ENCODE data around the gene CLCN7.

CLCN7 gene

DNA sequence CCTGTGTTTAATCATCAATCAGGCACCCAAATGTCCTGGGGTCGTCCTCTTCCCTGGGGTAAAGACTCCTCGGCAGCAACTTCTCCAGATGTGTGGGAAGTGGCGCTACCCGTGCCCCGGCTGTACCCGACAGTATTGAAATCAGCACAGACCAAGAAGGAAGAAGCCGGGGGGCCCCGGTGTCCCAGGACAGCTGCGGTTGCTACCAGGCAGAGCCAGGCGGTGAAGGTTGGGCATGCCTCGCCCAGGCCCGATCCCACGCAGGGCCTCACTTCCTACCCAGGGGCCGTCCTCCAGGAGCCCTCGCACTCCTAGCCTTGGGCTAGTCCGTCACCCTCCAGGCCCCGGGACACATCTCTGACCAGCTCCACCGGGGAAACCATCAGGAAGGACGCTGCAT is 21.5 kb downstream of the CLCN7 start:
- Mint-ChIP-seq H3K36me3 (ENCODE audit: low read depth) (peaks cover 61% of the 10 kb centered on the region), H3K4me1 (ENCODE audit: low read depth) (peaks cover 2% of the 10 kb centered on the region), H3K27me3 (no peaks in the 10 kb centered on the region), H3K9me3 (no peaks in the 10 kb centered on the region), H3K4me3 (no peak overlapping the region), H3K27ac (no peak overlapping the region)
- DNase-seq, result no peak

DNA sequence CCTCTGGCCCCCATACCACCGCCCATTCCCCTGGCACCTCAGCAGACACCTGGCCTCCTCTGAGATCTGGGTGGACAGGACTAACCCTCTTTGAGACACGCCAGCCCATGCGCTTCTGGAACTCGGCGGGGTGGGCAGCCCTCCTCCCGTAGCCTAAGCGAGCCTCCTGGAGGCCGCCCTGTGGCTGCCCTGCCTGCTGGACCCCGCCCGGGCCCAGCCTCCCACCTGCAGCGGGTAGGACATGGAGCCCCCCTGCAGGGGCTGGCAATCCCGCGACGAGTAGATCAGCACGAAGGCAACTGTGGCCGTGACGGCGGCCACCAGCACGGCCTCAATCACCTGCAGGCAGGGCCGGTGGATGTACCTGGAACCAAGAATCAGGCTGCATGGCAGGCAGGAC is 22.3 kb downstream of the CLCN7 start:
- Mint-ChIP-seq H3K27ac (no peak overlapping the region), H3K27me3 (no peaks in the 10 kb centered on the region), H3K9me3 (no peaks in the 10 kb centered on the region), H3K36me3 (ENCODE audit: low read depth) (peaks cover 63% of the 10 kb centered on the region), H3K4me3 (no peak overlapping the region), H3K4me1 (ENCODE audit: low read depth) (no peaks in the 10 kb centered on the region)
- no peak for DNase-seq

DNA sequence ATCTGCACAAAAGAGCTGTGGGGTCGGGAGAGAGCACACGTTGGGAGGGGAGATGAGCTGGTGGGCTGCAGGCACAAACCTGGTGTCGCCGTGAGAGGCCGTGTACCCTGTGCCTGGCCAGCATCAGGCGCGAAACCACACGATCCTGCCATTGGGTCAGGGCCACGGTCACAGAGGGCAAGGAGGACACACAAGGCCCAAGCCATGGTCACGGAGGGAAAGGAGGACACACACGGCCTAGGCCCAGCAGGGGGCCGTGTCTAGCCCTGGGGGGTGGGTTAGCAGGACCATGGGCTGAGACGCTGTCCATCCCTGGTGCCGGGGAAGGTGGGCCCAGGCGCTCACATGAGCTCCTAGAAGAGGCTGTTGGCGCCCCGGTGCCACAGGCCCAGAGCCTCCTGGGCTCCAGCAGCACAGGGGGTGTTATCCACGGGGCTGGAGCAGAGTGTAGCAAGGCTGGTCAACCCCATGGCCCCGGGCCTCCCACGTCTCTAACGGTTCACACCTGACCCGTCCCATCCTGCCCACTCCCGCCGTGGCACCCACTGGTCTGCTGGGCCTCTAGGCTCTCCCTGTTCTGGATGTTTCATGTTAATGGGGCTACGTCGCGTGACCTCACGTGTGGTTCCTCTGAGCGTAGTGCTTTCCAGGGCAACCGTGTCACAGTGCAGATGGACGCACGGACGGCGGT is 23.0 kb downstream of the CLCN7 start:
- Mint-ChIP-seq H3K9me3 (no peaks in the 10 kb centered on the region), H3K4me3 (no peak overlapping the region)

DNA sequence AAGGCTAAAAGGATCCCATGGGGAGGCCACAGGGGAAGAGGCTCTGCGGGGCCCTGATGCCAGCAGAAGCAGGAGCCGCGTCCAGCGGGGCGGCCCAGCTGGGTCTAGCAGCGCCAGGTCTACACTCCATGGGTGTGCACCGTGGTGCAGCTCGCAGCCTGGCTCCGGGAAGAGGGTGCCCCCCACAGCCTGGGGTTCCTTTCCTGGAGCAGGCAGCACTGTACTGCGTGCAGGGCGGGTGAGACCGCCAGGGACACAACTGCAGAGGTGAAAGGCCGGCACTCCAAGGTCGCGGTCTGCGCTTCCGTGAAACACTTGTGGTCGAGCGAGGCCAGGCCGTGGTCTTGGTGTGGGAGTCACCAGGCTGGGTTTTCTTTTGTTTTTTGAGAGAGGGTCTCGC is 24.0 kb downstream of the CLCN7 start:
- H3K36me3 Mint-ChIP-seq (ENCODE audit: low read depth), result peaks cover 64% of the 10 kb centered on the region
- H3K9me3 Mint-ChIP-seq, result no peaks in the 10 kb centered on the region
- H3K27ac Mint-ChIP-seq, result no peak overlapping the region
- no peaks in the 10 kb centered on the region for H3K27me3 Mint-ChIP-seq
- no peaks in the 10 kb centered on the region for H3K4me1 Mint-ChIP-seq (ENCODE audit: low read depth)
- DNase-seq, result no peak
- H3K4me3 Mint-ChIP-seq, result no peak overlapping the region

More for the DNA sequence above, 23.0 kb downstream of the CLCN7 start:
- DNase-seq, result no peak
- H3K27ac Mint-ChIP-seq, result peak overlapping the region; percentile 26
- H3K4me1 Mint-ChIP-seq (ENCODE audit: low read depth), result no peaks in the 10 kb centered on the region
- no peaks in the 10 kb centered on the region for H3K27me3 Mint-ChIP-seq
- H3K36me3 Mint-ChIP-seq (ENCODE audit: low read depth), result peaks cover 63% of the 10 kb centered on the region

DNA sequence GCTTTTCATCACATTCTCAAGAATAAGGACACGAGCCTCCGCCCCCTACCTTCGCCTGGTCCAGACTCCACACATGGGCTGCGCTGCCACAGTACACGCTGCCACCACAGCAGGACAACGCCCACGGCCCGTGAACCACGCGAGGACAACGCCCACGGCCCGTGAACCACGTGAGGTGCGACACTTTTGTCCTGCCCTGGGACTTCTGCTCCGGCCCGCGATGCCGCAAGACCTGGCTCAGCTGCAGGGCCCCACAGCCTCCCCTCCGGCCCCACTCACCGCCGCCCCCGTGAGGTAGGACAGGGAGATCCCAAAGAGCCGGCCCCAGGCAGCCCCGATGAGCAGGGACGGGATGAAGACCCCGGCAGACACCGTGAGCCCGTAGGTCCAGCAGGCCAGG is 24.6 kb downstream of the CLCN7 start:
- H3K36me3 Mint-ChIP-seq (ENCODE audit: low read depth), result peaks cover 64% of the 10 kb centered on the region
- H3K4me3 Mint-ChIP-seq, result no peak overlapping the region
- no peaks in the 10 kb centered on the region for H3K27me3 Mint-ChIP-seq
- no peak overlapping the region for H3K27ac Mint-ChIP-seq
- no peaks in the 10 kb centered on the region for H3K9me3 Mint-ChIP-seq
- H3K4me1 Mint-ChIP-seq (ENCODE audit: low read depth), result no peaks in the 10 kb centered on the region
- DNase-seq, result no peak

DNA sequence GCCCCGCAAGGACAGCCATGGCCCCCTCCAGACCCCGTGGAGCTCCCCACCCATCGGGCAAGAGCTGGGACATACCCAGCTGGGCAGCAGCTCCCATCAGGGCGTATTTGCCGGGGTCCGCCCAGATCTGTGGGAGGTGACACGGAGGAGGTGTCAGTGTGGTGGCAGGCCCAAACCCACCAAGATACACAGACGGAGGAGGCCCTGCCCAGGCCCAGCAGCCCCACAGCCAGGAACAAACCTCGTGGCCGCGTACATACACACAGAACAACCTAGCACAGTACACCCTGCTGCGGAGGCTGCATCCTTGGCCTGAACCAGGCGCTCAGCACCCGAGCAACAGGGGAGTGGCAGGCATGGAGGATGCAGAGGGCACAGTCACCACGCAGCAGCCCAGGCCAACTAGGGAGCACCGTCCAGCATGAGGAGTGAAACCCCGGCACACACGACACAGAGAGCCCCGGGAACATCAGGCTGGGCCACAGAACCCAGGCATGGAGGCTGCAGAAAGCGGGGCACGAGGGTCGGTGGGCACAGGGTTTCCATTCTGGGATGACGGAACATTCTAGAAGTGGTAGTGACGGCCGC is 25.5 kb downstream of the CLCN7 start:
- no peak overlapping the region for H3K4me3 Mint-ChIP-seq
- DNase-seq, result no peak
- peaks cover 60% of the 10 kb centered on the region for H3K36me3 Mint-ChIP-seq (ENCODE audit: low read depth)
- H3K27me3 Mint-ChIP-seq, result no peaks in the 10 kb centered on the region
- H3K27ac Mint-ChIP-seq, result no peak overlapping the region
- no peaks in the 10 kb centered on the region for H3K9me3 Mint-ChIP-seq
- no peaks in the 10 kb centered on the region for H3K4me1 Mint-ChIP-seq (ENCODE audit: low read depth)

DNA sequence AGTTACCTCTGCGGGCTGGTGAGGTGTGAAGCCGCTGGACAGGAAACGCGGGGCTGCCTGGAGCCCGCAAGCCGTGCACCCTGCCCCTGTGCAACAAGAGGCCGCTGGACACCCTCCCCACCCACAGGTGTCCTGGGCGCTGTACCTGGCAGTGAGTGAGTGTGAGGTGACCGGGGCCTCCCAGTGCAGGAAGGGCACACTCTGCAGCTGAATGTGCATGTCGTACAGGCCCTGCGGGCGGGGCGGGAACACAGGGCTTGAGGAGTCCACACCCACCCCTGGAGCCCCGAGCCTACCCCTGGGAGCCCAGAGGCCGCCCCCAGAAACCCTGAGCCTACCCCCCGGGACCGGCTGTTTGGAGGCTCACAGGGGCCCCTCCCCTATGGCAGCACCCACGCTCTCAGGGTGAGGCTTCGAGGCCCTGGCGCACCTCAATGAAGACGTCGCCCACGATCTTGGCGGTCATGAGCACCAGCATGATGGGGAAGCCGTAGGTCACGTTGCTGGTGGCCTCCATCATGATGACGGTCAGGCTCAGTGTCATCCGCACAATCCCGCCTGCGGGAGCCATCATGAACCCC is 26.2 kb downstream of the CLCN7 start:
- Mint-ChIP-seq H3K36me3 (ENCODE audit: low read depth) (peaks cover 55% of the 10 kb centered on the region), H3K4me3 (no peak overlapping the region), H3K9me3 (no peaks in the 10 kb centered on the region), H3K4me1 (ENCODE audit: low read depth) (no peaks in the 10 kb centered on the region), H3K27ac (no peak overlapping the region), H3K27me3 (no peaks in the 10 kb centered on the region)
- no peak for DNase-seq

DNA sequence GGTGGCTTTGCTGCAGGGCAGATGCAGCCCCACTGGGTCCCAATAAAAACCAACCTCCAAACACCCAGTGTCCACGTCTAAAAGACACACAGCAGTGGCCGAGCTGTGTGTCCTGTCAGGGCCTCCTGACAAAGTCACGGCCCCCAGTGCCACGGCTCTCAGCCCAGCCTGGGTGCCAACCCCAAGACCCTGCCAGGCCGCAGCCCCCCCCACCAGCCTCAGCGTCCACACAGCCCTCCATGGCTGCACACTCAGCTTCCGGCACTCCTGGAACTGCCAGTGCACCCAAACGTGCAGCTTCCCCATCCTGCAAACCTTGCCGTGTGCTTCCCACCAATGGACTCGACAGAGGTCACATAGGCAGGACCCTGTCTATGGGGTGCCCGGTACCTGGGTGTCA is 26.9 kb downstream of the CLCN7 start:
- no peaks in the 10 kb centered on the region for H3K9me3 Mint-ChIP-seq
- H3K27ac Mint-ChIP-seq, result no peak overlapping the region
- H3K36me3 Mint-ChIP-seq (ENCODE audit: low read depth), result peaks cover 48% of the 10 kb centered on the region
- no peaks in the 10 kb centered on the region for H3K27me3 Mint-ChIP-seq
- no peaks in the 10 kb centered on the region for H3K4me1 Mint-ChIP-seq (ENCODE audit: low read depth)
- H3K4me3 Mint-ChIP-seq, result no peak overlapping the region
- no peak for DNase-seq

DNA sequence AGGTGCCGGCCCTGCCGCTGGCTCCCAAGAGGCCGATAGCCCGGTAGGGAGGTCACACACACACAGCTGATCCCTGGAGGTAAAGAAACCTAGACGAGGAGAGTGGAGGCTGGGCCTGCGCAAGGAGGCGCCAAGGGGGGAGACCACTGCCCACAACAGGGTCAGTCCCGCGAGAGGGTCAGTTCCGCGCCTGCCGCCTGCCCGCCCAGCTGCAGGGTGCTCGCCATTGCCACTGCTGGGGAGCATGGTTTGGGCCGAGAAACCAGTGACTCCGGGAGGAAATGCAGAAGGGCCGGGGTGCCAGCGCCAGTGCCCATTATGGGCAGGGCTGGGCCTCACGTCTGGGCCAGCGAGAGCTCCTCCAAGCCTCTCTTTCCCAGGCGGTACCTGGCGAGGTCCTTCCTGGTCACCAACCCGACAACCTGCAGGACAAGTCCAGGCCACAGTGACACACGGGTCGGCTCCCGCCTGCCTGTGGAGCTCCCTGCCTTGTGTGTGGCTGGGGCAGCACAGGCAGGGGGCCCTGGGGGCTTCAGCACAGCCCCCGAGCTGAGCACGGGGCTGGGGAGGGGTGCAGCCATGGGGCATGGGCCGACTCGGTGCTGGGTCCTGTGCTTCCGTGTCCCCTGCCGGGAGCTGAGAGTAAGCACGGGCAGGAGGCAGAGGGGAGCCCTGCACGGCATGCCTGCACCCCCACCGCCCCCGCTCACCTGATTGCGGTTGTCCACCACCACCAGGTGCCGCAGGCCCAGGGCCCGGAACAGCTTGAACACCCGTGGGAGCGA is 28.3 kb downstream of the CLCN7 start:
- Mint-ChIP-seq H3K36me3 (ENCODE audit: low read depth) (peaks cover 37% of the 10 kb centered on the region), H3K27me3 (no peaks in the 10 kb centered on the region), H3K27ac (no peak overlapping the region), H3K4me3 (no peak overlapping the region), H3K9me3 (no peaks in the 10 kb centered on the region), H3K4me1 (ENCODE audit: low read depth) (no peaks in the 10 kb centered on the region)
- no peak for DNase-seq

DNA sequence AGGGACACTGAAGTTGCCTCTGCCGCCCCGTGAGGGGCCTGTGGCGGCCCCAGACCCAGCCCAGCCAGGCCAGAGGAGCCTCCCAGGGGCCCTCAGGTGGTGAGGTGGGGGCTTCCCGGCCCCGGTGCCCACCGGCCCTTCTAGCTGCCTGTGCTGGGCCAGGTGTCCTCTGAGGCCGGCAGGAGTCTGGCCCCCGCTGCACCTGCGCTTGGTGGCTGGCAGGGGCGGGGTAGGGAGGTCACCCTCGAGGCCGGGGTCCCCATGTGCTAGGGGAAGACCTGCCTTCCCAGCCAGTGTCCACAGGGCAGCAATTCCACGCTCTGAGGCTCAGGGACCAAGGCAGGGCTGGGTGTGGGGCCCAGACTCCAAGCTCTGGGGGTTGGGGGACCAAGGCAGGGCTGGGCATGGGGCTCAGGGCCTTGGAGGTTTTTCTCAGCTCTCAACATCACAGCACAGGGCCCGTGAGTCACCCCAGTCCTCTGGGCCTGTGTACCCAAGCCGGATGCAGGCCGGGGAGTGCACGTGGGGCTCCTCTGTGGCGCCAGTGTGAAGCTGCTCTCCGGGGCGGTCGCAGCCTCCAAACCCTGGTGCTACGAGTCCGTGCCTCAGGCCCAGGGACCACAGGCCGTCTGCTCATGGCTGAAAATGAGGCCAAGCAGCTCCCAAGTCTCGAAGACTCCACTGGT is 29.2 kb downstream of the CLCN7 start:
- no peak for DNase-seq
- no peaks in the 10 kb centered on the region for H3K4me1 Mint-ChIP-seq (ENCODE audit: low read depth)
- no peak overlapping the region for H3K27ac Mint-ChIP-seq
- H3K4me3 Mint-ChIP-seq, result no peak overlapping the region
- no peaks in the 10 kb centered on the region for H3K27me3 Mint-ChIP-seq
- no peaks in the 10 kb centered on the region for H3K9me3 Mint-ChIP-seq
- H3K36me3 Mint-ChIP-seq (ENCODE audit: low read depth), result peaks cover 32% of the 10 kb centered on the region

DNA sequence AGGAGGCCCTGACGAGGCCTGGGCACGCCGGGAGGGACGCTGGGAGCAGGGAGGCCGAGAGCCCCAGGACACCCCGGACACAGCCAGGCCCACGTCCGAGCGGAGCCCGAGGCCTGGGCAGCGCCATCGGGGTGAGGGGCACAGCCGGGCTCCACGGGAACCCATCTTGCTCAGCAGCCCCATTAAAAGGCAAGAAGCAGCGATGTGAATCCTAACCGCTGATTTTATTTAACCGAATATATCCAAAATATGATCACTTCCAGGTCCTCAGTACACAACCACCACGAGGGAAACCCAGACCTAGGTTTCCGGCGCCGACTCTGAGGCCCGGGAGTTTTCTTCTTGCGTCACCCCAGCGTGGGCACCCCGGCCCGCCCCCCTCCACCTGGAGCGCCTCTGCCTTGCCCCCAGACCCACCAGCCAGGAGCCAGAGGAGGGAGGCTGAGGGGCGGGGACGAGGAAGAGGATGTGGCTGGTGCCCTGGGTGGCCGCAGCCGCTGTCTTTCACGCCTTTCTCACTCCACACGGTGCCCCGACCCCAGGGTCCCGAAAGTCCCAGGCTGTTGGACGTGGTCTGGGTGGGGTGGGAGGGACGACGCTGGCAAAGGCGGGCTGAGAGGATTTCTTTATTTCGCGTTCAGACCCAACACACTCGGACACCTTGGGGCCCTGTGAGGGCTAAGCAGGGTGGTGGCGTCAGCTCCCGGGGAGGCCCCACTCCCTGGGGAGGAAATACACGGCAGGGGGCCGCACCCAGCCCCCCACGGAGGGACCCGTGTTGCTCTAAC is 29.9 kb downstream of the CLCN7 start:
- no peak for DNase-seq
- no peaks in the 10 kb centered on the region for H3K4me1 Mint-ChIP-seq (ENCODE audit: low read depth)
- H3K27me3 Mint-ChIP-seq, result no peaks in the 10 kb centered on the region
- no peak overlapping the region for H3K27ac Mint-ChIP-seq
- H3K4me3 Mint-ChIP-seq, result no peak overlapping the region
- H3K9me3 Mint-ChIP-seq, result no peaks in the 10 kb centered on the region
- H3K36me3 Mint-ChIP-seq (ENCODE audit: low read depth), result peaks cover 25% of the 10 kb centered on the region

DNA sequence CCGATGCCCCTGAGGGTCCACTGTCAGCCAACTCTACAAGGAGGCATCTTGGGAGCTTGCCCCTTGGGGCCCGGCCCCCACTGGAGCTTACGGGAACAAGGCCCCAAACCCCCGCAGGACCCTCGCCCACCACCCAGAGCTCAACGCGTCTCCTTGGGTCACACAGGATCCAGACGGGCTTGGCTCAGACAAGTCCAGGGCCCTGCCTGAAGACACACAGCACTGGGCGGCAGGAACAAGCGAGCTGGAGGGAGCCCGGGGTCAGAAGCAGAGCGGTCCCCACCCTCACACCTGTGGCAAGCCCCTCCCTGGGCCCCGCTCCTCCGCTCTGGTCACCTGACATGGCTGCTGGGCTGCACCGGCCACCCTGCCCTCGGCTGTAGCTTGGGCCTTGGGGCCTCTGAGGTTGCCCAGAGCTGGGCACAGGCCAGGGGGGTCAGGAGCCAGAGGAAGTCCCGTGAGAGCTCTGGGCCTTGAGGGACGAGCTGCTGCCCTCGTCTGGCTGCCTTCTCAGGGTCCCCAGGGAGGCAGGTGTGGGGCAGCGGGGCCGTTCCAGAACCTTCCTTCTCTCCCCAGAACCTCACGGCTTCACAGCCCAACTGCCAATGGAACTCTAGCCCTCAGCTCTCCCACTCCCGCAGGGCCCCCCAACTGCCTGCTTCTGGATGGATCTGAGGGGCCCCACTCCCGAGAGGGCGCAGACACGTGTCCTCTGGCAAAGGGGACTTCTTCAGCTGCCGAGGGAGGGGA is 30.7 kb downstream of the CLCN7 start, which contains the start of gene CCDC154:
Gene CCDC154, minus strand, starts transcription at position 577 of the 750 bp plus-strand sequence. Its CDS starts 234 bp downstream, at position 343.
- Mint-ChIP-seq H3K4me1 (ENCODE audit: low read depth) (no peaks in the 10 kb centered on the region), H3K27me3 (no peaks in the 10 kb centered on the region), H3K27ac (no peak within 1 kb of the TSS), H3K9me3 (no peaks in the 10 kb centered on the region), H3K4me3 (no peak within 1 kb of the TSS), H3K36me3 (ENCODE audit: low read depth) (peaks cover 18% of the 10 kb centered on the region)
- DNase-seq, result no peak

DNA sequence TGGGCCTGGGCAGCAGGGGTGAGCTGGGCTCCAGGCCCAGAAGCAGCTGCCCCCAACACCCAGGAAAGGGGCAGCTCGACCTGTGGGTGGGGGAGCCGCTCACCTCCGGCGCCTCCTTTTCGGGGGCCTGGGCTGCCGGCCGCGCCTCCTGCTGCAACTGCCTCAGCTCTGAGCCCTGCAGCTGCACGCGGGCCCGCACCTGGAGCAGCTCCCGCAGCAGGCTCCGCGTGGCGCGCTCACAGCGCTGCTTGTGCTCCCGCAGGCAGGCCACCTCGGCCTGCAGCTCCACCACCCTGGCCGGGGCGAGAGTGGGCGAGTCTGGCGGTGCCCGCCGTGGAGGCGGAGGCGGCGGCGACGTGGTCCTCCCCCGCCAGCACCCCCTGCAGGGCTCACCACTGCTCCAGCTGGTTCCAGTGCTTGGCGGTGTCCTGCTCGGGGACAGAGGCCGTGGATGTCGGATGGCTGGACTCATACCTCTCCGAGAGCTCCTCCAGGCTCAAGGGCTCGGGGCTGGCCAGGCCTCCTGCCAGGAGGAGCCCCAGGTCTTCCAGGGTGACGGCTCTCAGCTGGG is 31.3 kb downstream of the CLCN7 start:
- Mint-ChIP-seq H3K36me3 (ENCODE audit: low read depth) (peaks cover 14% of the 10 kb centered on the region), H3K4me1 (ENCODE audit: low read depth) (no peaks in the 10 kb centered on the region), H3K4me3 (no peak overlapping the region), H3K27me3 (no peaks in the 10 kb centered on the region), H3K9me3 (no peaks in the 10 kb centered on the region), H3K27ac (no peak overlapping the region)
- DNase-seq, result no peak
